Ectodermal cell (in vitro differentiated cells): Measurements from ENCODE around the gene RECQL5.

Source experiments
- H3K27ac ChIP-seq: 2 replicates; pipeline ENCODE4 v1.7.0; 2013; ENCODE audit warnings: mild to moderate bottlenecking, low read depth, low read length; ENCODE audit not compliant: insufficient read depth, poor library complexity, severe bottlenecking
- H3K27me3 ChIP-seq: 2 replicates; pipeline ENCODE4 v1.7.0; 2013; ENCODE audit warnings: mild to moderate bottlenecking, low read length; ENCODE audit not compliant: insufficient read depth, control insufficient read depth, poor library complexity, severe bottlenecking
- H3K36me3 ChIP-seq: one replicate; pipeline ENCODE4 v1.7.0; 2013; ENCODE audit warnings: low read length; ENCODE audit not compliant: control insufficient read depth, insufficient read depth
- H3K4me1 ChIP-seq: one replicate; pipeline ENCODE4 v1.7.0; 2013; ENCODE audit warnings: low read length; ENCODE audit not compliant: control insufficient read depth, insufficient read depth
- H3K4me3 ChIP-seq: 2 replicates; pipeline ENCODE4 v1.7.0; 2013; ENCODE audit warnings: low read depth, low read length, control low read depth; ENCODE audit not compliant: insufficient read depth
- H3K9me3 ChIP-seq: 2 replicates; pipeline ENCODE4 v1.7.0; 2013; ENCODE audit warnings: mild to moderate bottlenecking, low read length, moderate library complexity; ENCODE audit not compliant: control insufficient read depth
- WGBS, 2 experiments: methylation state at CpG; one replicate each; pipeline ENCODE4 v1.1.7; 2013; ENCODE audit warnings: missing lambda C conversion rate in 2 of 2; 5-methylcytosine and 5-hydroxymethylcytosine counted together

RECQL5 gene

DNA sequence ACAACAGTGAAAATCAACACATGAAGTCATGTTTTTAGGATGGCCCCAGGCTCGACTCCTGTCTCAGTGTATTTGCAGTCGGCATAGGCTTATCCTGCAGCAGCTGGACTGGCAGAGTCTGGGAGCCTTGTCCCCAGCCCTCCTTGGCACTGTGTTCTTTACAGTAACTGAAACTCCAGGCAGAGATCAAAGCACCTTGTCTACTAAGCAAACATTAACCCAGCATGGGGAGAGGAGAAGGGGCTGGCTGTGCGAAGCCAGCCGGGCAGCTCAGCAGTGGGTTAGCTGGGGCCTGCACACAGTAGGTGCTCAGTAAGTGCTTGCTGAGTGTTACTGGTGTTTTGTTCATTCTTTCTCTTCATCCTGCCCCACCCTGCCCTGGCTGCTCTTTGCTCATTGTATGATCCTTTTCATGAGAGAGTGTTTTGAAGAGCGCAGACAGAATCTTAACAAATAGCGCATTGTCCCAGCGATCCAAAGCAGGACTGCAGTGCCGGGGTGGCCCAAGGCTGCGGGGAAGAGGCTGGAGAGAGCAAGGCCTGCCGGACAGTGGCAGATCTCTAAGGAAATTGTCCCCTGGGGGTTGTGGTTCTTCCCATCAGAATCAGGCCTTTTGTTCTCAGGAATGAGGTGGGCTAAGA is 30.8 kb upstream of the RECQL5 start:
- Histone ChIP-seq H3K36me3 (peaks cover 29% of the 10 kb centered on the region), H3K9me3 (no peaks in the 10 kb centered on the region), H3K27me3 (no peaks in the 10 kb centered on the region), H3K4me3 (no peak overlapping the region), H3K27ac (peak overlapping the region; percentile 50), H3K4me1 (peaks cover 14% of the 10 kb centered on the region)
- WGBS, 2 experiments, result 84 to 87% methylated on average over 10 of the region's 10 CpGs

DNA sequence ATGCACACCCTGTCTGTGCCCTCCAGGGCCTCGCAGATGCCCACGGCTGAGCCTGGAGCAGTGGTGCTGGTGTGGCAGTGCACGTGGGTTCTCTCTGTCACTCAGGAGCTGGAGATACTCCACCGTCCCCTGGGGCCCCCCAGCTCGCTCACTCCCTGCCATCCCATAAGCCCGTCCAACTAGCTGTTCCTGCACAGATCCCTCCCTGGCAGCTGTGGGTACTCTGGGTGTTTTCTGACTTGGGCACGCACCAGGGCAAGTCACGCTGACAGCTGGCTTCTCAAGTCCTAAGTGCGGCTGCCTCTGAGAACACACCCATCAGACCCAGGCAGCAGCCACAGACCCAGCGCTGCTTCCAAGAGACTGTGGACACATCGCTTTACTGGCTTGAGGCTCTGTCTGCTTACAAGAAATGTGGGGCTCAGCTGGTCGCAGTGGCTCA is 28.9 kb upstream of the RECQL5 start:
- peaks cover 30% of the 10 kb centered on the region for H3K4me1 ChIP-seq
- H3K4me3 ChIP-seq, result no peak overlapping the region
- H3K27ac ChIP-seq, result no peak overlapping the region
- no peaks in the 10 kb centered on the region for H3K27me3 ChIP-seq
- peaks cover 18% of the 10 kb centered on the region for H3K36me3 ChIP-seq
- no peaks in the 10 kb centered on the region for H3K9me3 ChIP-seq
- WGBS, 2 experiments, result 94% methylated on average over 12 of the region's 12 CpGs

DNA sequence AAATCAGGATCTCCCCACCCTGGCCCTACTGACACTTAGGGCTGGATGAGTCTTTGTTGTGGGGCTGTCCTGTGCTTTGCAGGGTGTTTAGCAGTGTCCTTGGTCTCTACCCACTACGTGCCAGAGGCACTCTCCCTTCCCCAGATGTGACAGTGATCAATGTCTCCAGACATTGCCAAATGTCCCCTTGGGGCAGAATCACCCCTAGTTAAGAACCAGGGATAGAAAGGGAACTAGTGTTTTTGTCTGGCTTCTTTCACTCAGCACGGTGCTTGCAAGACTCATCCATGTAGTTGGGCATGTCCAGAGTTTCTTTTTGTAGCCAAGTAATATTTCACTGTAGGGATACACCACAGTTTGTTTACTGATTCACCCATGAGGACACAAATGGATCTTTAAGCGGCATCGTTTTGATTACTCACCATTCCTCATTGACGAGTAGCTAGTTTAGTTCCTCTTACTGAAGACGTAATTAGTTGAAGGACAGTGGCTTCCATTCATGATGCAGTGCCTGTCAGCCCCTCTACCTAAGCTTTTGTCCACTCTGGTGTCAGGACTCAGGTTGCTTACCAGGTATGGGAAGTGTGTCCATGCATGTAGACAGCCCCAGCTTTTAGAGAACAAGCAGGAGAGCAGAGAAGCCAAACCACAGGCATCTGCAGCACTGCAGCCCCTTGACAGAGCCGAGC is 28.3 kb upstream of the RECQL5 start:
- H3K36me3 ChIP-seq, result peaks cover 12% of the 10 kb centered on the region
- no peaks in the 10 kb centered on the region for H3K9me3 ChIP-seq
- H3K4me3 ChIP-seq, result no peak overlapping the region
- no peaks in the 10 kb centered on the region for H3K27me3 ChIP-seq
- peaks cover 30% of the 10 kb centered on the region for H3K4me1 ChIP-seq
- H3K27ac ChIP-seq, result no peak overlapping the region
- WGBS, 2 experiments, result 93 to 97% methylated on average over 7 of the region's 7 CpGs

DNA sequence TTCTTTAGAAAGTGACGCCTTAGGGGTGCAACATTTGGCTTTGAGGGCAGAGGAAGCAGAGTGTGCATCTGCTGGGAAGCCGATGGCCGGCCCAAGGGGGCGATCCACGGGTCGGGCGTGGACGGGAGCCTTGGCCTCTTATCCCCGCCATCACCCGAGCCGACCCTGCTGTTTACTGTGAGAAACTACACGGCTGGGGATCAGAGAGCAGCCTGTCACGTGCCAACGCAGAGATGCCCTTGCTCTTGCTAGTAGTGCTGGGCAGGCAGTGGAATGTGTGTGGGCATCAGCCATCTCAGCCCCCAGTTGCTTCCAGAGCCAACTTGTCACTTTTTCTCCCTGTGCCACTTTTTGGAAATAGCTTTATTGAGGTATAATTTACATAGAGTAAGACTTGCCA is 27.6 kb upstream of the RECQL5 start:
- 45 to 53% methylated on average over 14 of the region's 14 CpGs for WGBS, 2 experiments
- Histone ChIP-seq H3K36me3 (peaks cover 6% of the 10 kb centered on the region), H3K4me1 (peaks cover 30% of the 10 kb centered on the region), H3K4me3 (no peak overlapping the region), H3K27ac (no peak overlapping the region), H3K9me3 (no peaks in the 10 kb centered on the region), H3K27me3 (no peaks in the 10 kb centered on the region)

DNA sequence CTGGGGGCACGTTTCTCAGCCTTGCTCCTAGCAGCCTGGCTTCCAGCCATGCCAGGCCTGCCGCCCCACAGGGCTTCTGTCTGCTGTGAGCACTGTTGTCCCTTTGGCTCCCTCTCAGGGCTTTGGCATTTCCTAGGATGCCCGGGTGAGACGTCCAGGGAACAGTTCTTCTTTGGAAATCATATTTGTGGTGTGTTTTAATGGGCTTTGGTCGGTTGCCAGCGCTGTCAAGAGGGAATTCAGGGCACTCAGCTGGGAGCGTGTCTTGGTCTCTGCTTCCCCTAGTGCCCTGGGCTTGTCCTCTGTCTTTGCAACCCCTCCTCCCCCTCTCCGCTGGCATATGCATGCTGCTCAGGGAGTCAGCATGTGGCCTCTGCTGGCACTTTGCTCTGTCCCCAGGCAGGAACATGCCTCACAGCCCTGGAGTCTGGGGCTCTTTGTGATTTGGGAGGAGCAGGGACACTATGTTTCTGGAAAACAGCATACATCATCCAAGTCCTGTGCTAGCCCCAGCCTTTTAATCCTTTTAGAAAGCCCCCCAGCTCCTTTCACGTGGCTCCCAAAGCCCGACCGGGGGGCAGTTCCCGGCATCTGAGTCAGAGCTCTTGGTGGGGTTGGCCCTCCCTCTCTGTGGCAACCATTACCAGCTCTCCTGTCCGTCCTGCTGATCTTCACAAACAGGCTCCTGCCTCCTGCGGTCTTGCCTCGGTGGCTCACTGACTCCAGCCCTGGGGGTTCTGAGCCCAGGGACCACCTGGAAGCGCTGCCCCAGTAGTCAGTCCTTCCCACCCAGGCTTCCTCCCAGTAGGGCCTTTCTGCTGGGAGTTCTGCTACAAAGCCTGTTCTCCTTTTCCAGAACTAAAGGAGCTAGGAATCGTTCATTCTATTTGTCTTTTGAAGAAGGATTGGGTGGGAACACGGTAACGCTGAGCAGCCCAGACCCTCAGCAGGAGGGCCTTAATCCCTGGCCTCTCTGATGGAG is 26.8 kb upstream of the RECQL5 start:
- peak overlapping the region; percentile 77 for H3K27ac ChIP-seq
- H3K4me3 ChIP-seq, result no peak overlapping the region
- no peaks in the 10 kb centered on the region for H3K9me3 ChIP-seq
- peaks cover 6% of the 10 kb centered on the region for H3K36me3 ChIP-seq
- H3K4me1 ChIP-seq, result peaks cover 30% of the 10 kb centered on the region
- 22% methylated on average over 19 of the region's 19 CpGs for WGBS, 2 experiments
- no peaks in the 10 kb centered on the region for H3K27me3 ChIP-seq

DNA sequence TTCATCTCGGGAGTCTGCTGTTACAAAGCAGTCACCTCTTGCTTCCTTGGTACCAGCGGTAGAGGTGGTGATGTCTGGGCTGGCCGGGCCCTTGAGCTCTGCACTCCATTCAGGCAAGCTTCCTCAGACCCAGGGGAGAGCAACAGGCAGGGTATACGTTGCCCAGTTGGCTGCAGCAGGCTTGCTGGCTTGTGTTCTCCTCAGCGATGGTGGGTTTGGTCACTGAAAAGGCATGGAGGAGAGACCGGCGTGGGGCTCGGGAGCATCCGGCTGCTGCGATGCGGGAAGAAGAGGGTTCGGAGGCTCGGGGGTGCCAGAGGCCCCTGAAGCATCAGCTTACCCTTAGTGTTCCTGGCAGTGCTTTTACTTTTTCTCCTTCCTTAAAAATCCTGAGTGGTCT is 26.0 kb upstream of the RECQL5 start:
- peaks cover 13% of the 10 kb centered on the region for H3K36me3 ChIP-seq
- no peaks in the 10 kb centered on the region for H3K9me3 ChIP-seq
- peaks cover 35% of the 10 kb centered on the region for H3K4me1 ChIP-seq
- H3K4me3 ChIP-seq, result no peak overlapping the region
- no peaks in the 10 kb centered on the region for H3K27me3 ChIP-seq
- no peak overlapping the region for H3K27ac ChIP-seq
- 84 to 85% methylated on average over 13 of the region's 13 CpGs for WGBS, 2 experiments

DNA sequence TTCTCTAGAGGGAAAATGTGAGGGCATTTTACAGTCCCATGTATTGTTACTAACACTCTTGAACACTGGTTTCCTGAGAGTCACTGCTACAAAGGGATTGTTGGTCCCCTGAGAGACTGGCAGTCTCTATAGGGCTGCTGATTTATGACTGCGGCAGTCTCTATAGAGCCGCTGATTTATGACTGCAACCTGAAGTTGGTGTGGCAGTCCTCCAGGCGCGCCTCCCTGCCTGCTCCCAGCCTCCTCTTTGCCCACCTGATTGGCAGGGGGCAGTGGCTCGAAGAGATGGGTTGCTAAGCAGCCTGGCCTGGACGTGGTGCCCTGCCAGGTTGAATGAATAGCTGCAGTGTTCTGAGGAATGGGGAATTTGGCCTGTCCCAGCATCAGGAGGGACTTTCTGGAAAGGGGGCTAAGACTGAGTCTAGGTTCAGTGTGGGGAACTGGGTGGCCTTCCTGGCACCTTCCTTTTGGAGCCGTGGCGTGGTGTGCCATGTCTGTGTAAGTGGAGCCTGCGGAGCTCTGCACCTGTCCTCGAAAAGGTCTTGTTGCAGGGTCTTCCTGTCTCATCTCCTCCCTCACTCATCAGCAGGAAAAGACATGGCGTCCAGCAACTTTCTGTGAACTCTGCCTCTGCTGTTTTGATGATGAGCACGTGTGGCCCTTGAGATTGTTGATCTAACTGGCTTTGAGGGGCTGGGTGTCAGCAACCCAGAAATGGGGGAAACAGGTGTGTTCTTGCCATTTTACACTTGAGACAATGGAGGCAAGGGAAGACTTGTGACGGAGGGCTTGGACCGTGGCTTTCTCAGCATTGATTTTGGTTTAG is 25.1 kb upstream of the RECQL5 start:
- Histone ChIP-seq H3K4me1 (peaks cover 40% of the 10 kb centered on the region), H3K9me3 (no peaks in the 10 kb centered on the region), H3K36me3 (peaks cover 13% of the 10 kb centered on the region), H3K4me3 (no peak overlapping the region), H3K27ac (peak overlapping the region; percentile 23), H3K27me3 (no peaks in the 10 kb centered on the region)
- 83 to 85% methylated on average over 14 of the region's 14 CpGs for WGBS, 2 experiments

DNA sequence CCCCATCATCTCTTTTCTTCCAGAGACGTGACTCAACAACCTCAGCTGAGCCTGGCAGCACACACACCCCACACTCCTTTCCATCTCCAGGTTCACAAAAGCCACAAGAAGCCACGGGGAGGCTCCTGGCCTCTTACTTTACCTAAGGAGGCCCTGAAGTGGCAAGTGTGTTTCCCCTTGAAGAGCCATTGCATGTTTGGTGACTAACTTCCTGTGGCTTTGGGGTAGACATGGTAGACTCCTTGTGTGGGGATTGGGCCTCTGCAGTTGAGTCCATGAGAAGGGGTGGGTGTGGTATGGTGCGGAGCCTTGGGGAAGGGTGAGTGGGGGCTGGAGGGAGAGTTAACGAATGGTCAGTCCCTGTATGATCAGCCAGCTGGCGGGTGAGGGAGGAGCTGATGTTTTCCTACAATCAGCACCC is 24.4 kb upstream of the RECQL5 start:
- Histone ChIP-seq H3K27ac (peak overlapping the region; percentile 23), H3K36me3 (peaks cover 13% of the 10 kb centered on the region), H3K4me3 (no peak overlapping the region), H3K27me3 (no peaks in the 10 kb centered on the region), H3K9me3 (no peaks in the 10 kb centered on the region), H3K4me1 (peaks cover 40% of the 10 kb centered on the region)
- WGBS, 2 experiments, result 87 to 89% methylated on average over 5 of the region's 5 CpGs

DNA sequence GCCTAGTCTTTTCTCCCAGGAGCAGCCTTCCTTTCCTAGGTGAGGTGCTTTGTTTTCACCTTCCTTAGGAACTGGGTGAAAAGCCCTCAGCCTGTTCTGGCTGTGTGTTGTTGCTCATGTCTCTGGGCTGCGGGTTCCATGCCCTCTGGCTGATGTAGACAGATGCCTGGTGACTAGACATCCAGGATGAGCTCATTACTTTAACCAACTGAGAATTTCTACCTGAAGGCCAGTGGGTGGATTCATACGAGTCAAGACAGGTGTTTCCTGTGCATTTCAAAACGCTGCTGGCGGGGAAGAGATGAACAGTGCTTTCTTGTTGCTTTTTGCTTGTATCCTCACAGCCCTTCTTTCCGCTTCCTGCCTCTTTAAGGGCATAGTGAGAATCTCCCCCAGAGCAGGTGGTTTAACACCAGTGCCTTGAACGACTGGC is 22.5 kb upstream of the RECQL5 start:
- Histone ChIP-seq H3K4me1 (peaks cover 40% of the 10 kb centered on the region), H3K27ac (no peak overlapping the region), H3K4me3 (no peak overlapping the region), H3K9me3 (no peaks in the 10 kb centered on the region), H3K36me3 (peaks cover 7% of the 10 kb centered on the region), H3K27me3 (no peaks in the 10 kb centered on the region)
- 94% methylated on average over 6 of the region's 6 CpGs for WGBS, 2 experiments
